PFSK-1 (cell line): Measurements from ENCODE around the gene SSPN.

Experiments used
- FOXP2 ChIP-seq: optimal IDR thresholded peaks from 2 replicates; pipeline ENCODE3; 2011; ENCODE audit warnings: borderline replicate concordance, control low read depth, inconsistent platforms; ENCODE audit not compliant: insufficient read depth; ENCODE audit errors: extremely low read length, extremely low read depth
- POLR2AphosphoS5 ChIP-seq: IDR thresholded peaks from 2 replicates; pipeline ENCODE4 v1.6.1; 2012; ENCODE audit warnings: low read depth, mild to moderate bottlenecking, control low read depth, low read length, moderate library complexity
- REST ChIP-seq, 2 experiments: IDR thresholded peaks; 2 replicates each; pipeline versions ENCODE4 v1.6.1 to v1.8.0; 2011 to 2012; ENCODE audit warnings: low read depth in 2 of 2, low read length in 2 of 2, control low read depth in 1 of 2, inconsistent platforms in 1 of 2, mild to moderate bottlenecking in 1 of 2, moderate library complexity in 1 of 2; ENCODE audit not compliant: insufficient read depth in 1 of 2
- SIN3A ChIP-seq: IDR thresholded peaks from 2 replicates; pipeline ENCODE4 v1.6.1; 2012; ENCODE audit warnings: mild to moderate bottlenecking, low read length, moderate library complexity, borderline replicate concordance; ENCODE audit not compliant: insufficient read depth
- TAF1 ChIP-seq: IDR thresholded peaks from 2 replicates; pipeline ENCODE4 v1.6.1; 2012; ENCODE audit warnings: low read length, control low read depth, borderline replicate concordance; ENCODE audit not compliant: insufficient read depth

GRCh38 chr12:26251600-26251999 is 56.2 kb downstream of the SSPN start:
- TF ChIP-seq REST (IDR thresholded peaks at IDR 0.05; ENCODE audit: insufficient read depth in 1 of 2, low read depth in 2 of 2, low read length in 2 of 2) = no peak
- no peak for TF ChIP-seq TAF1
- no peak for TF ChIP-seq POLR2AphosphoS5
- TF ChIP-seq SIN3A = no peak
- no peak for TF ChIP-seq FOXP2
